ENCODE results near the gene SLC35F3.

Gene SLC35F3

GRCh38 chr1:234316937-234317336 lies 412.5 kb downstream of the SLC35F3 start:
- no peak for TF ChIP-seq CTCF (conservative IDR thresholded peaks at IDR 0.05)
- no peak overlapping the region for H3K27ac ChIP-seq

GRCh38 chr1:234320069-234320468 lies 415.6 kb downstream of the SLC35F3 start:
- no peak for TF ChIP-seq CTCF (conservative IDR thresholded peaks at IDR 0.05)
- H3K27ac ChIP-seq: no peak overlapping the region

GRCh38 chr1:234320549-234320948 lies 416.1 kb downstream of the SLC35F3 start:
- no peak overlapping the region for H3K27ac ChIP-seq
- no peak for TF ChIP-seq CTCF (conservative IDR thresholded peaks at IDR 0.05)

GRCh38 chr1:234321231-234321630 lies 416.8 kb downstream of the SLC35F3 start:
- H3K27ac ChIP-seq: no peak overlapping the region
- no peak for TF ChIP-seq CTCF (conservative IDR thresholded peaks at IDR 0.05)

- no peak overlapping the region for H3K27ac ChIP-seq
- no peak for TF ChIP-seq CTCF (conservative IDR thresholded peaks at IDR 0.05)
Measured at GRCh38 chr1:234322097-234322496, 417.6 kb downstream of the SLC35F3 start.

GRCh38 chr1:234322979-234323378 lies 418.5 kb downstream of the SLC35F3 start:
- H3K27ac ChIP-seq: no peak overlapping the region
- TF ChIP-seq CTCF (conservative IDR thresholded peaks at IDR 0.05): no peak

GRCh38 chr1:234324821-234325220 lies 420.3 kb downstream of the SLC35F3 start:
- H3K27ac ChIP-seq: no peak overlapping the region
- no peak for TF ChIP-seq CTCF (conservative IDR thresholded peaks at IDR 0.05)

All from VCaP (cell line).